GM19025 (cell line): Measurements from ENCODE around the gene TANC1.
A peak's percentile ranks its signal among the peaks of the same experiment; 100 is the strongest.

Source experiments
- ATAC-seq: cut with Tn5 transposase; IDR thresholded peaks from one replicate; pipeline ENCODE4 v1.9.1; 2021; ENCODE audit warnings: mild to moderate bottlenecking, low read depth, moderate library complexity; ENCODE audit not compliant: unreplicated experiment

Gene TANC1

GRCh38 chr2:159179696-159180095, 211.3 kb downstream of the TANC1 start:
- ATAC-seq = no peak

DNA sequence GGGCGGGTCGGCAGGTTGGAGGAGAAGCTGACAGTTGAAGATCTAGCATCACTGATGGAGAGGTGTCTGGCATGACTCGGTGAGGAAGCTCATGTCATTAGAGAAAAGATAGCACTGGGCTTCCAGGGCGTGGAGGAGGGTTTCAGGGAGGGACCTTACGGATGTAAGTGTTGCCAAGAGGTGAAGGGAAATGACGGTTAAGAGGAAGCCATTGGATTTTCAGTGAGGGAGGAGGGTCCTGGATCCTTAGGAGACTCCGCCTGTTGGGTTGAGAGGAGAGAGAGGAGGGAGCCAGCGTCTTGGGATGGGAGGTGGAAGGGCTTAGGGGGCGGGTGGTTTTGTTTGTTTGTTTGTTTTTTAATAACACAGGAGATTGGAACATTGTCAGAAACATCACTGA, 214.9 kb downstream of the TANC1 start:
- no peak for ATAC-seq

- ATAC-seq = no peak
Observed at GRCh38 chr2:159185401-159186130, 217.1 kb downstream of the TANC1 start.

DNA sequence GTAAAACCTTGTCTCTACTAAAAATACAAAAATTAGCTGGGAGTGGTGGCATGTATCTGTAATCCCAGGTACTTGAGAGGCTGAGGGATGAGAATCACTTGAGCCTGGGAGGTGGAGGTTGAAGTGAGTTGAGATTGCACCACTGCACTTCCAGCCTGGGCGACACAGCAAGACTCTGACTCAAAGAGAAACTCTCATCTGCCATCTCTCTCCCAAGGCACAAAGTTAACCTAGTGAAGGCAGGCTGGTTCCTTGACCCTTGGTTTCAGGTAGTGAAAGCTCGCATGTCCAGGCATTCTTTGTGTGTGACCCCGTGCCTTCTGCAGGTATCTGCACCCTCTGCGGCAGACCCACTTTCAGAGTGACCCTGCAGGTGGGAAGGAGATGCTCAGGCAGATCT, 218.0 kb downstream of the TANC1 start:
- ATAC-seq = no peak

GRCh38 chr2:159187106-159187505, 218.7 kb downstream of the TANC1 start:
- ATAC-seq = no peak

DNA sequence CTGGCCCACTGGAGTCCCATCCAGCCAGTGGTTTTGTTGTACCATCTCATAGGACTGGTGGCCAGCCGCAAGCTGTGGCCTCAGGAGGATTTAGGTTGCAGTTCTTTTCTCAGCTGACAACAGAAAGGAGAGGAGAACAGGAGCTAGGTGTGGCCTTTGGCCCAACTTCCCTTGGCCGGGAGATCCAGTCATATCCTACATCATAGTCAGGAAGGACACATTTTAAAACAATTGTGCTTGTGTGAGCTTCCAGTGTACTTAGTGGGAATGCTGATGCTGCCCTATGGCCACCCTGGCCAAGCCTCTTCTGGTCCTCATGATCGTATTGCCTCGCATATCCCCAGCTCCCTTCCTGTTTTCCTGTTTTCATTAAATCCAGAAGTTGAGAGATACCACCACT, 220.0 kb downstream of the TANC1 start:
- ATAC-seq = no peak

GRCh38 chr2:159192371-159192918, 224.0 kb downstream of the TANC1 start:
- ATAC-seq = no peak

DNA sequence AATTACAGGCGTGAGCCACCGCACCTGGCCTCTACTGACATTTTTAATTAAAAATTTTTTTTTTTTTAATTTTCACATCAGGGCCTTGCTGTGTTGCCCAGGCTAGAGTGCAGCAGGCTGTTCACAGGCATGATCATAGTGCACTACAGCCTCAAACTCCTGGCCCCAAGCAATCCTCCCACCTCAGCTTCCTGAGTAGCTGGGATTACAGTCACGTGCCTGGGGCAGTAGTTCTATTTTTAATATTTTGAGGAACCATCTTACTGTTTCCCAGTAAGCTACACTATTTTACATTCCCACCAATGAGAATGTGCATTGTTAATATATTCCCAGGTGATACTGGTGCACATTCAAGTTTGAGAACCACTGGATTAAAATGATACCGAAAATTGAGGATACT, 225.4 kb downstream of the TANC1 start:
- ATAC-seq = no peak

DNA sequence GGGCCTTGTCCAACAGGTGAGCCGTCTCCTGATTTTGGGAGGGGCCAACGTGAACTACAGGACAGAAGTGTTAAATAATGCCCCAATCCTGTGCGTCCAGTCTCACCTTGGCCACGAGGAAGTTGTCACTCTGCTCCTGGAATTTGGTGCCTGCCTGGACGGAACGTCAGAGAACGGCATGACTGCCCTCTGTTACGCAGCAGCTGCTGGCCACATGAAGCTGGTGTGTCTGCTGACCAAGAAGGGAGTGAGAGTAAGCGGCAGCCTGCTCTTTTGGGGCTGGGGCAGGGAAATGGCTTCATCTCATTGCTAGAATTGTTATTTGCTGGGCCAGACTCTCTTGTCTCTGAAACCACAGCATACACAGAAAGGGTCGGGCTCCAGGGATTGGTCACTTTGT, 225.8 kb downstream of the TANC1 start:
- ATAC-seq = no peak

- ATAC-seq = no peak
Observed at GRCh38 chr2:159195697-159196096, 227.3 kb downstream of the TANC1 start.

- ATAC-seq = no peak
Observed at GRCh38 chr2:159196393-159196925, 228.0 kb downstream of the TANC1 start.

GRCh38 chr2:159199236-159199635, 230.8 kb downstream of the TANC1 start:
- ATAC-seq = no peak

DNA sequence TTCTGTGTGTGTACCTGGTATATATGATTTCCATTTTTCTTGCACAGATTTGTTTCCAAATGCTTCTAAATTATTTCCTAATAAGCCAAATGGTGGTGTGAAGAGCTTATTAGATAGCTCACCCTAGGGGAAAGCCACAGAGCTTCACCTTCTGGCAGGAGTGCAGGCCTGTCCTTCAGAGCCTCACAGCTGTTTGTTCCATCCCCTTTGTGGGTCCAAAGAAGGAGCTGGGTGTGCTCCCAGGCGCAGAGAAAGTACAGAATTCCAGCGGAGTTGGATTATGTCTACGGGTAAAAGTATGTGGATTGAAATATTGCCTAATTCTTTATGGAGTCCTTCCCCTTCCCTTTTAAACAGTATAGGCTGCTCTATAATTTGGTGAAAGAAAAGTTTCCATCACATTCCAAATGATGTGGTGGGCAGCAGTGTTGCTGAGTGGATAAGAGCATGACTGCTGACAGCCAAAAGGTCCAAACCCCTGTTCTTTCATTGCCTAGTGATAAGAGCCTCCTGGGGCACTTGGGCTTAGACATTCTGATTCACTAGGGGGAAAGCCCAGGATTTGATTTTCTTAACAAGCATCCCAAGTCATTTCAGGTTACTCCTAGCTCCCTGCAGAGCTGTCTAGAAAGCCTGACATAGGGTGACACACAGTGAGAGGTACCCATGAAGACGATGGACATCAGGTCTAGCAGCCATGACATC, 231.5 kb downstream of the TANC1 start:
- no peak for ATAC-seq

- no peak for ATAC-seq
Observed at GRCh38 chr2:159200498-159200897, 232.1 kb downstream of the TANC1 start.

GRCh38 chr2:159201360-159202063, 233.1 kb downstream of the TANC1 start:
- peak; percentile 98 for ATAC-seq

GRCh38 chr2:159202568-159203071, 234.2 kb downstream of the TANC1 start:
- ATAC-seq = no peak

GRCh38 chr2:159204381-159205144, 236.1 kb downstream of the TANC1 start:
- ATAC-seq = no peak

DNA sequence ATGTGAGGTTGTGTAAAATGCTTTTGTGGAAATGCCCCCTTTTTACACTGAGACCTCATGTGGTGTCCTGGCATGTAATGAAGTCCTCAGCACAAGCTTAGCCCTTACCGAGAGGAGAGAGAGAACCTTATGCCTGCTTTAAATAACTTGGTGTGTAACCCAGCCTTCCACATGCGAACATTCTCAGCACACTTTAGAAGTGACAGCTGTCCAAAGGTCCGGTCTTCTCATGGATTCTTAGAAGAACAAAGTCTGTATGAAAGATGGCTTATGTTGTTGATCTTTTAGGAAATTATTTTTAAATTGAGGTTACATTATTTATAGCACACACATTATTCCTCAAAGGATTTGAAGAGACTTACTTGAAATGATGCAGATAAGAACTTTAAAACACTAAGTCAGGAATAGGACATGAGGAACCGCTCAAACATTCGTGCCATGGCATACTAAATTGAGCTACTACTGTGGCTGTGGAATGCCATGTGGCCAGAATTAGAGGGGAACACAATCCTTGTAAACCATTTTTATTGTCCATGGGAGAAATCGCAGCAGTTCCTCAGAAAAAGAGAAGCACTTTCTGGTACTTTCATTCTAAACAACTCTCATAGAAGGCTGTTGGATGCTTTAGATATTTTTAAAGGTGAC, 238.4 kb downstream of the TANC1 start:
- ATAC-seq = no peak

GRCh38 chr2:159208438-159208837, 240.0 kb downstream of the TANC1 start:
- ATAC-seq = no peak
